T follicular helper cell (primary cell): ENCODE measurements around the gene SACM1L.
"Not testable (repeated sequence)": the region's sequence is repeated elsewhere in the genome, so short reads cannot be mapped to it uniquely, and the experiment has no call there.

Experiments used
- DNase-seq: peaks from one replicate; pipeline ENCODE4 v3.0.0-alpha.2; 2020; ENCODE audit warnings: low read depth

Gene SACM1L

GRCh38 chr3:45691842-45692241, 2.6 kb downstream of the SACM1L start:
- DNase-seq, result no peak

GRCh38 chr3:45692866-45693265, 3.7 kb downstream of the SACM1L start:
- DNase-seq, result no peak

GRCh38 chr3:45693941-45694521, 4.8 kb downstream of the SACM1L start:
- peak; percentile 27 for DNase-seq

- not testable (repeated sequence) for DNase-seq
These were observed 6.0 kb downstream of the SACM1L start for GRCh38 chr3:45695166-45695565.

GRCh38 chr3:45700570-45701073, 11.4 kb downstream of the SACM1L start:
- DNase-seq, result no peak

- DNase-seq, result no peak
These were observed 12.1 kb downstream of the SACM1L start for GRCh38 chr3:45701172-45701867.

GRCh38 chr3:45704301-45704943, 15.2 kb downstream of the SACM1L start:
- DNase-seq, result no peak

GRCh38 chr3:45705839-45706808, 16.9 kb downstream of the SACM1L start:
- no peak for DNase-seq

GRCh38 chr3:45711931-45712330, 22.7 kb downstream of the SACM1L start:
- DNase-seq, result no peak

- DNase-seq, result no peak
These were observed 23.4 kb downstream of the SACM1L start for GRCh38 chr3:45712434-45713110.

- DNase-seq, result no peak
These were observed 26.7 kb downstream of the SACM1L start for GRCh38 chr3:45715945-45716344.

GRCh38 chr3:45716790-45717336, 27.7 kb downstream of the SACM1L start:
- no peak for DNase-seq

- DNase-seq, result no peak
These were observed 30.7 kb downstream of the SACM1L start for GRCh38 chr3:45719655-45720487.

GRCh38 chr3:45724911-45725310, 35.7 kb downstream of the SACM1L start:
- DNase-seq, result no peak

GRCh38 chr3:45729614-45730013, 40.4 kb downstream of the SACM1L start:
- no peak for DNase-seq

- no peak for DNase-seq
These were observed 41.4 kb downstream of the SACM1L start for GRCh38 chr3:45730409-45731154.

- no peak for DNase-seq
These were observed 47.5 kb downstream of the SACM1L start for GRCh38 chr3:45736707-45737106.

- DNase-seq, result no peak
These were observed 48.0 kb downstream of the SACM1L start for GRCh38 chr3:45737234-45737633.

GRCh38 chr3:45739991-45740390, 50.8 kb downstream of the SACM1L start:
- no peak for DNase-seq
